ENCODE measurements around the gene FBXO4.
"Not testable (repeated sequence)": the region's sequence is repeated elsewhere in the genome, so short reads cannot be mapped to it uniquely, and the experiment has no call there.

Gene FBXO4

GRCh38 chr5:41924526-41924871, 582 bp upstream of the FBXO4 start:
- DNase-seq: no peak

DNA sequence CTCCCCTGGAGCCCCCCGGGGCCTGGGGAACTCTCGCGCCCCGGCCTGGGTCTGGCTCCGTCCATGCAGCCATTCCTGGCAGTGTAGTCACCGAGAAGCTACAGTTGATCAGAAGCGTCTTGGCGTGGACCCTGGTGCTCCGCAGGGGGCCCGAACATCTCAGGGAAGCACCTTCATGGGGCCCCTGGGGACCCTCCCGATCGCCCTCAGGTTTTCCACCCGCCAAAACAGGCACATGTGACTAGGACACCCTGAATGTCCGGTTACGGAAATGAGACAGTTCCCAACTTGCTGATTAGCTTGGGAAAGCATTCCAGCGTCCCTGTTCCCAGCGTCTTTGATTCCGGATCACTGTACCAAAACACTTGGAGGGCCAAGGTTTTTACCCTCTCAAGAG, 472 bp downstream of the FBXO4 start:
- peak; percentile 25 for DNase-seq

DNA sequence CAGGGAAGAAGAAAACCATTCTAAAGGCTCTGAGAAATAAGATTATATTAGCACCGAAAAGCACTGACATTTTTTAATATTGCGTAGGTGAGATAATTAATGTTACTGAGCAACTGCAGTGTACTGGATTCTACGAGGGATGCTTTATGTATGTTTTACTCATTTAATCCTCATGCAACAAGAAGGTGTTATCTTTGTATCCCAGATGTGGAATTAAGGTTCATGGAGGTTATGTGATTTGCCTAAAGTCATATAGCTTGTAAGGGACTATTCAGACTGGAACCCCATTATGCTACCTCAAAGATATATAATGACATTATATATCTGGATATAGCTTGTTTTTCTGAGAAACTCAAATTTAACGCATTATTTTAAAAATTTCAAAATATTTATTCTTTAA, 2.5 kb downstream of the FBXO4 start:
- no peak for DNase-seq

DNA sequence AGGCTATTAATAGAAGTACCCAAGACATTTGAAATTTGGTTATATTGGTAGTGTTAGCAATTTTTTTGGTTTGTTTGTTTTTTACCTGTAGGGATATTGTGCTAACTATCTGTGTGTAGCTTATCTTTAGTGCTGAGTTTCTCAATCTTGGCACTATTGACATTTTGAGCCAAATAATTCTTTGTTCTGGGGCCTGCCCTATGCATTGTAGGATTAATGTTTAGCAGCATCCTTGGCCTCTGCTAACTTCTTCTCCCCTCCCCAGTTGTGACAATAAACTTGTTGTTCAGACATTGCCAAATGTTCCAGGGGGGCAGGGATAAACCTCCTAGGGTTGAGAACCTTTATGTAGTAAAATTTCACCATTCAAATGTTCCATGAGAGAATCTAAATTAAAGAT, 4.0 kb downstream of the FBXO4 start:
- DNase-seq: no peak

- DNase-seq: no peak
Observed at GRCh38 chr5:41932770-41933169, 7.7 kb downstream of the FBXO4 start.

DNA sequence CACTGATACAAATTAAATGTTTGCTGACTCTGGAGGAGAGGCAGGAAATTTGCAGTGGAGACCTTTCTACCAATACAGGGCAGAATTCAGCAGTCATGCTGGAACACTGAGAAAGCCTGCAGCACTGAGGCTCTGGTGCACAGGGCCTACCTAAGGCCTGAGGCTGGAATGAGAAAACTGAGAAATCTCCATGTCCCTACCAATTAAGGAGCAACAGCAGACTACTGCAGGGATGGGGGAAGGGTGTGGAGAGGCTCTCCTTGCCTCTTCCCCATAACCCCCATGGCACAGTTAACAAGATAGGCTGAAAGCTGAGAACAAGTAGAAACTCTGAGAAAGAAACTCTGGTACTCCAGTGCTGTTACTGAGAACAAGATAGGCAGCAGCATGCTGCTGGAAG, 10.5 kb downstream of the FBXO4 start:
- DNase-seq: no peak

DNA sequence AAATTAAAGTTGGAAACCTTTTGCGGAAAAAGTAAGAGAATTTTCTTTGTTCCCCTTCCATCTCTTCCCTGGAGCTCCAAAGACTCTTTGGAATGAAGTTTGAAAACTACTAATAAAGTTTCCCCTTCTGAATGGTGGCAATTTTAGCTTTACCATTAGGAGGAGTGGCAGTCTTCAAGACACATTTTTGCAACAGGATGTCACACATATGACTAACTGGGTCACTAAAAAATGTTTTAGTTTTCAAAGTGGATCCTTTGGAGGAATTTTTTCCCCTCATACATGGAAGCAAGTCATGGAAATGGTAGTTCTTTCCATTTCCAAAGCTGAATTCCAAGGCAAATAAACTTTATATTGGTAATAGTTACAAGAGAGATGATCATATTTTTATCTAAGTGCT, 15.6 kb downstream of the FBXO4 start:
- DNase-seq: no peak

DNA sequence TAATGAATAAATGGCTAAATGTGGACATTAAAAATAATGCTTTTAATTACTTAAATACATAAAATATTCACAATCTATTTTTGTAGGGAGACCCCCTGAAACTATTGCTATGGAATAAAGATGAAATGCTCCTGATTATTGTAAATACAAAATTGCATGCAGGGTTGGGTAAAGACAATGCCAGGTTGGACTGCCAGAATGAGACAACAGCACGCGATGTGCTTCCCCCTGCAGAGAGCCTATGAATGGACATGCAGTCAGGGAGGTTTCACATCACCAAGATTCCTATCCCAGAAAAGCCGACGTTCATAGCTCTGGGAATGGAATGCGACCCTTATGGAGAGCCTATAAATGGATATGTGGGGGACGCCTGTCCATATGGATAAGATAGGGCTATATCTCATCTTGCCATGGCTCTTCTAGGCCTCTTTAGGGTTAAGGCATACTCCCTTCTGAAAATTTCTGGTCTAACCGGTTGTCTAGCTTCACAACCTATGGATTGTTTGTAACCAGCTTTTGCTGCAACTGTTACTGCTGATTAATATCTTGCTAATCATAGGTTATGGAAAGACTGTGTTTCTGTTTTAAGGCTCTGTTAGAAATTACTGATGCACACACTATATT, 20.4 kb downstream of the FBXO4 start:
- not testable (repeated sequence) for DNase-seq

GRCh38 chr5:41951224-41951623, 26.1 kb downstream of the FBXO4 start:
- no peak for DNase-seq

DNA sequence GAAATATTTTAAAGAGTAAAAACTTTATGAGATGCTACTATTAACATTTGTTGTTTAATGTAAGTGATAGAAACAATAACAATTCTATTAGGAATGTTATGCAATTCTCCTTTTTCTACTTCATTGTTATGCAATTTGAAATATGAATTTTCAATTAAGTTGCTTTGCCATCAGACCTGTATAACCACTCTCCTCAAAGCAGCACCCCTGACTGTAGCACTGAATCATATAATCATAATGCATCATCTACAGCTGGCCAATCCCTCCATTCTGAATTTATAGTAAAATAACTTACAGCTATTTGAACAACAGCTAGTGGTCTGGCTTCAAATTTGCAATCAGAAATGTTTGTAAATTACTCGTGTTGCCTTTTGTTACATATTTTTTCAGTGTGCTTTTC, 29.2 kb downstream of the FBXO4 start:
- no peak for DNase-seq

GRCh38 chr5:41955432-41956024, 30.4 kb downstream of the FBXO4 start:
- no peak for DNase-seq

DNA sequence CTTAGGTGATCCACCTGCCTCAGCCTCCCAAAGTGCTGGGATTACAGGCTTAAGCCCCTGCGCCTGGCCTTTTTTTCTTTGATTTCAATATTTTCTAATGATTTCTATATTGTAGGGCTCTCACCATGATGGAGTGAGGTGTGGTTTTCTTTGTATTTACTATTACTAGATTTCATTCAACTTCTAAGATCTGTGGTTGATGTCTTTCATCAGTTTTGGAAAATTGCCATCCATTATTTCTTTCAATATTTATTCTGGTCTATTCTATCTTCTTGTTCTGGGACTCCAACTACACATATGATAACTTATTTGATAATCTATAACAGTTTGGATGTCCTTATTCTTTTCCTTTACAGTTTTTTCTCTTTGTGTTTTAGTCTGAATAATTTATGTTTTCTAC, 31.9 kb downstream of the FBXO4 start:
- DNase-seq: no peak

DNA sequence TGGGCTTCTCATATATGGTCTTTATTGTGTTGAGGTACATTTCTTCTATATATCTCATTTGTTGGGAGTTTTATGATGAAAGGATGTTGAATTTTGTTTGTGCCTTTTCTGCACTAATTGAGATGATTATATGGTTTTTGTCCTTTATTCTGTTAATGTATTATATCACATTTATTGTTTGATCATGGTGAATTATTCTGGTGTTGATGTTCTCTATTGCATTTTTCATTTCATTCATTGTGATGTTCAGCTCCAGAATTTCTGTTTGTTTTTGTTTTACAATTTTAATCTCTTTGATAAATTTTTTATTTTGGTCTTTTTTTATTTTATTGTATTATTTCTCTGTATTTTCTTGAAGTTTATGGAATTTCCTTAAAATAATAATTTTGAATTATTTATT, 35.4 kb downstream of the FBXO4 start:
- no peak for DNase-seq

DNA sequence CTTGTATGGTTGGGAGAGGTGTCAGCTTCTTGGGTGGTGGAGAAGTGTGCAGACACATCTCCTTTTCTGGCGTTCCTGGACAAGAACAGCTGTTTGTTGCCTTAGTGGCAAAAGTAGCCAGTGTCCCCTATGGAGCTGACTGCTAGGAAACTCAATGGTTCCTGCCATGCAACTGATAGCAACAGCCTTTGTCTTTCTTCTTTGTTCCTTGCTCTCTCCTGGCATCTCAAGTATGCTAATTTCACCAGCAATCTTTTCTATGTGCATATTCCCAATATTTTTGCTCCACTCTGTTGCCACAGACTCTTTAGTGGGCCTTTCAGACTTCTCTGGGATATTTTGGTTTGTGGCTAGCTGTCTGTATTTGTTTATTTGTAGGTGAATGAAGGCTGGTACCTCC, 36.7 kb downstream of the FBXO4 start:
- no peak for DNase-seq

GRCh38 chr5:41962491-41962890, 37.4 kb downstream of the FBXO4 start:
- no peak for DNase-seq

GRCh38 chr5:41966401-41967105, 41.5 kb downstream of the FBXO4 start:
- no peak for DNase-seq

- no peak for DNase-seq
Observed at GRCh38 chr5:41967401-41967800, 42.3 kb downstream of the FBXO4 start.

DNA sequence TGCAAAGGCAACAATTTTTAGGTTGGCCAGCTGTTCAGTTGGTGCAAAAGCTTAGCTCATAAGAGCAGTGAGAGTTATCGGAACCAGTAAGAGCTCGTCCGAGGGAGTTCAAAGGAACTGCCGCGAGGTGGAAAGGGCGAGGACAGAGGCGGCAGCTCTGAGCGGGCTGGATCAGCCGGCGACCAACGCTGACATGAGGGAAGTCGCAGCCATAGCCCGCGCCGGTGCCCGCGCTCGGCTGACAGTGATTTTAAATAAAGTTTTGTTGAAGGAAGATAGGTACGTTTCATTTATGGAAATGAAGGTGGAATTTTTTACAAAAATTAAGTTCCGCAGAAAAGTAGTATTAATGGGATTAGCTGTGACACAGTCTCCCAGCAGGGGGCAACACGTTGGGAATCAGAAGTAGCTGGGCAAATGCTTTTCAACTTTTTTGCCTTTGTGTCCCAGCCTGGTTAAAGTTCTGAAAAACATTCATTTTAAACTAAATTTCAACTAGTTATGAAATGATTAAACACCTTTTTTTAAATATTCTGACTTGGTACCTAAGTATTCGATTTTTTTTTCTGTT, 43.2 kb downstream of the FBXO4 start:
- DNase-seq: no peak

DNA sequence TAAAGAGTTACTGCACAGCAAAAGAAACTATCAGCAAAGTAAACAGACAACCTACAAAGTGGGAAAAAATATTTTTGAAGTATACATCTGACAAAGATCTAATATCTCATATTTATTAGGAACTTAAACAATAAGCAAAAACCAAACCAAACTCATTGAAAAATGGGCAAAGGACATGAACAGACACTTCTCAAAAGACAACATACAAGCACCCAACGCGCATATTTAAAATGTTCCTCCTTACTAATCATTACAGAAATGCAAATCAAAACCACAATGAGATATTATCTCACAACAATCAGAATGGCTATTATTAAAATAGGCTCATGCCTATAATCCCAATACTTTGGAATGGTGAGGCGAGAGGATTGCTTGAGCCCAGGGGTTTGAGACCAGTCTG, 48.0 kb downstream of the FBXO4 start:
- no peak for DNase-seq

- DNase-seq: no peak
Observed at GRCh38 chr5:41973887-41974286, 48.8 kb downstream of the FBXO4 start.

DNA sequence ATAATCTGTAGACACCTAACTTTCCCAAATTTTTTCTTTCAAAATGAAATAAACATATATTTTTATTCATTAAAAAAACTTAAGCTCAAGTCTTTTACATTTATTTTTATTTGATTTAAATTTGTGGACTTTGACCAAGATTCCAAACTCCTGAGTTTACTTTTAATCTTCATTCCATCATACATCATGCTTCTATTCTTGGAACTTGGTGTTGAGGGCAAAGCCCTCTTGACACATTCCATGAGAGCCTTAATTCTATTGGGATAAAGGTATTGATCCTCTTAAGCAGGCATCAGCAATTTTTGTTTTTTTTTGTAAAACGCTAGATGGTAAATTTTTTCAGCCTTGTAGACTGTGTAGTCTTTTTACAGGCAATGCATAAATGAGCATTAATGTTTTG, 53.6 kb downstream of the FBXO4 start:
- no peak for DNase-seq

GRCh38 chr5:41980396-41980795, 55.3 kb downstream of the FBXO4 start:
- no peak for DNase-seq

DNA sequence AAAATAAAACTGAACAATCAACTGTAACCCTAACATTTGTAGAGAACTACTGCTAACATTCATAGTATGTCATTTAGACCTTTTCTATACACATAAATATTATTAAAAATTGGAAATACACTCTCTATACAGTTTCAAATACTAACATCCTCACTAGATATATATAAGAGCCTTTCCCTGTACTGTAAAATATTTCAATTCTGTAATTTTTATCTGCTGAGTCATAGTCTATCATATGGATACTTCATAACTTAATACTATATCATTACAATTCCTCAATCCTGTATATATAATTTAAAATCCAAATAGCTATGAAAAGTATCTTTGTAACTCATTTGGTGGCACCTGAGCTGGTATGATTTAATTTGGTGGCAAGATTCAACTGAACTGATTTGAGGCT, 55.8 kb downstream of the FBXO4 start:
- no peak for DNase-seq

GRCh38 chr5:41982858-41983257, 57.8 kb downstream of the FBXO4 start:
- DNase-seq: not testable (repeated sequence)
